HepG2 (cell line): ENCODE data around the gene ZNF674. TPM values are rescaled to one million over a fixed set of nuclear protein-coding genes. Genes with fewer than 3 reads are reported as not detected.
A peak's percentile ranks its signal among the peaks of the same experiment; 100 is the strongest.

Experiments
- ATAC-seq: fragments of 200-7000 bp; cut with Tn5 transposase; 3 replicates; pipeline ENCODE4 v1.9.1; 2020; ENCODE audit warnings: mild to moderate bottlenecking, moderate library complexity
- BruUV-seq: library from RNA; stranded (reverse); fragments of 400-500 nt; replicated peaks from 2 replicates; lab custom pipeline; 2021; lab: Mats Ljungman, UMichigan
- CTCF ChIA-PET: fragments of 300-600 bp; formaldehyde crosslinking; extraction: SDS; loops from one replicate; lab custom pipeline; 2021; ENCODE audit warnings: low total read pairs, inconsistent platforms, low intra/inter-chr PET ratio; lab: Yijun Ruan, JAX
- POLR2A ChIA-PET: fragments of 350-600 bp; sonication (Branson Sonifier 250); formaldehyde crosslinking; loops from one replicate; lab custom pipeline; 2020; ENCODE audit warnings: antibody characterized with exemption, inconsistent platforms; lab: Yijun Ruan, JAX
- DNase-seq: peaks from one replicate; pipeline ENCODE4 v3.0.0-alpha.2; 2015; ENCODE audit warnings: low spot score
- FAIRE-seq: peaks from 3 replicates; lab custom pipeline; 2011; peaks lifted over from hg19 to GRCh38; lab: Jason Lieb, UNC
- H2AFZ ChIP-seq: one replicate; pipeline ENCODE4 v1.6.1; 2011; ENCODE audit warnings: low read length, inconsistent platforms
- H3K27ac ChIP-seq: fragments of 300-600 bp; 3 replicates; pipeline ENCODE4 v1.8.0; 2011; ENCODE audit warnings: mixed run types, mild to moderate bottlenecking, mixed read lengths, low read length, inconsistent platforms; ENCODE audit not compliant: insufficient read depth; ENCODE audit errors: extremely low read length
- H3K27me3 ChIP-seq, 2 experiments: fragments of 200-600 bp in 1 of 2; 2 replicates in 1 of 2; 3 replicates in 1 of 2; pipeline versions ENCODE4 v1.6.0 to v1.8.0; 2011; ENCODE audit warnings: low read length in 2 of 2, mild to moderate bottlenecking in 2 of 2, moderate library complexity in 2 of 2, inconsistent platforms in 1 of 2; ENCODE audit not compliant: insufficient read depth in 2 of 2, control insufficient read depth in 1 of 2
- H3K36me3 ChIP-seq, 2 experiments: fragments of 200-600 bp in 1 of 2; replicated peaks in 1 of 2; 2 replicates in 1 of 2; 3 replicates in 1 of 2; pipeline versions ENCODE4 v1.5.1 to v1.8.0; 2011; ENCODE audit warnings: low read length in 2 of 2, inconsistent platforms in 1 of 2; ENCODE audit not compliant: insufficient read depth in 2 of 2, control insufficient read depth in 1 of 2
- H3K4me1 ChIP-seq: 2 replicates; pipeline ENCODE4 v1.5.1; 2012; ENCODE audit warnings: low read length, inconsistent platforms; ENCODE audit not compliant: insufficient read depth
- H3K4me2 ChIP-seq: 2 replicates; pipeline ENCODE4 v1.6.0; 2011; ENCODE audit warnings: low read depth, low read length, inconsistent platforms
- H3K4me3 ChIP-seq, 3 experiments: fragments of 200-600 bp in 1 of 3; sonication (generic), shearing (Covaris generic) in 1 of 3; replicated peaks in 1 of 3; 2 replicates each; pipeline ENCODE4 v1.5.1; 2011 to 2016; ENCODE audit warnings: low read length in 3 of 3, inconsistent platforms in 2 of 3, low read depth in 2 of 3, mild to moderate bottlenecking in 2 of 3, control low read depth in 1 of 3, mixed read lengths in 1 of 3; ENCODE audit not compliant: insufficient read depth in 1 of 3
- H3K79me2 ChIP-seq: one replicate; pipeline ENCODE4 v1.6.1; 2011; ENCODE audit warnings: low read length, inconsistent platforms; ENCODE audit not compliant: insufficient read depth
- H3K9ac ChIP-seq: 2 replicates; pipeline ENCODE4 v1.6.0; 2011; ENCODE audit warnings: mild to moderate bottlenecking, low read depth, low read length, inconsistent platforms; ENCODE audit not compliant: insufficient read depth
- H3K9me3 ChIP-seq: 2 replicates; pipeline ENCODE4 v1.5.1; 2012; ENCODE audit warnings: mild to moderate bottlenecking, low read length
- H4K20me1 ChIP-seq: 2 replicates; pipeline ENCODE4 v1.6.0; 2011; ENCODE audit warnings: inconsistent platforms, mild to moderate bottlenecking, low read length, moderate library complexity; ENCODE audit not compliant: insufficient read depth
- AHDC1 ChIP-seq: sonication (generic); formaldehyde crosslinking; IDR thresholded peaks from 2 replicates; pipeline ENCODE4 v1.5.1; 2020; ENCODE audit warnings: mild to moderate bottlenecking, missing genetic modification reagents, borderline replicate concordance
- ASH2L ChIP-seq: fragments of 300-600, 200-600 bp; sonication (generic); IDR thresholded peaks from 2 replicates; pipeline ENCODE4 v1.7.0; 2017; ENCODE audit warnings: low read depth, mild to moderate bottlenecking, moderate library complexity, mixed read lengths, low read length; ENCODE audit not compliant: insufficient read length
- CBFB ChIP-seq: sonication (generic); formaldehyde crosslinking; IDR thresholded peaks from 2 replicates; pipeline ENCODE4 v1.4.0; 2020; ENCODE audit warnings: missing genetic modification reagents
- HOXA3 ChIP-seq: sonication (generic); formaldehyde crosslinking; IDR thresholded peaks from 2 replicates; pipeline ENCODE4 v1.5.0; 2020; ENCODE audit warnings: missing genetic modification reagents
- KMT2A ChIP-seq: sonication (generic); formaldehyde crosslinking; IDR thresholded peaks from 2 replicates; pipeline ENCODE4 v1.4.0; 2020; ENCODE audit warnings: missing genetic modification reagents
- LRRFIP1 ChIP-seq: sonication (generic); formaldehyde crosslinking; conservative IDR thresholded peaks from 2 replicates; pipeline ENCODE4 v1.4.0; 2020; ENCODE audit warnings: missing genetic modification reagents
- MAFF ChIP-seq: IDR thresholded peaks from 2 replicates; pipeline ENCODE4 v1.6.1; 2011; ENCODE audit warnings: low read depth, low read length, improper control_type of control experiment
- MED13 ChIP-seq: sonication (generic); formaldehyde crosslinking; IDR thresholded peaks from 2 replicates; pipeline ENCODE4 v1.5.0; 2020; ENCODE audit warnings: missing genetic modification reagents
- MYC ChIP-seq: sonication (generic); formaldehyde crosslinking; IDR thresholded peaks from 2 replicates; pipeline ENCODE4 v1.9.0; 2021; ENCODE audit warnings: missing genetic modification reagents, borderline replicate concordance
- NCOA5 ChIP-seq: sonication (generic); formaldehyde crosslinking; IDR thresholded peaks from 2 replicates; pipeline ENCODE4 v1.4.0; 2020; ENCODE audit warnings: missing genetic modification reagents
- RAD51 ChIP-seq: fragments of 450-650 bp; IDR thresholded peaks from 2 replicates; pipeline ENCODE4 v1.6.1; 2016; ENCODE audit warnings: borderline replicate concordance
- SIN3B ChIP-seq: fragments of 150-350 bp; IDR thresholded peaks from 2 replicates; pipeline ENCODE4 v1.6.1; 2014; ENCODE audit warnings: low read length
- SP140L ChIP-seq: sonication (generic); formaldehyde crosslinking; IDR thresholded peaks from 2 replicates; pipeline ENCODE4 v1.4.0; 2020; ENCODE audit warnings: missing genetic modification reagents, borderline replicate concordance
- ZBTB38 ChIP-seq: sonication (generic); formaldehyde crosslinking; IDR thresholded peaks from 2 replicates; pipeline ENCODE4 v1.5.1; 2020; ENCODE audit warnings: mild to moderate bottlenecking, missing genetic modification reagents
- ZC3H13 ChIP-seq: sonication (generic); formaldehyde crosslinking; IDR thresholded peaks from 2 replicates; pipeline ENCODE4 v1.8.1; 2023; ENCODE audit warnings: mild to moderate bottlenecking, missing genetic modification reagents, moderate library complexity
- ZNF264 ChIP-seq: sonication (generic); formaldehyde crosslinking; IDR thresholded peaks from 2 replicates; pipeline ENCODE4 v1.4.0; 2020; ENCODE audit warnings: missing genetic modification reagents
- ZNF614 ChIP-seq: IDR thresholded peaks from 2 replicates; pipeline ENCODE4 v1.6.1; 2018; ENCODE audit warnings: missing biosample characterization, missing genetic modification reagents, inconsistent platforms, borderline replicate concordance
- ZNF7 ChIP-seq: IDR thresholded peaks from 2 replicates; pipeline ENCODE4 v1.6.1; 2016; ENCODE audit warnings: missing biosample characterization, missing genetic modification reagents
- ZSCAN9 ChIP-seq: IDR thresholded peaks from 2 replicates; pipeline ENCODE4 v1.6.1; 2016; ENCODE audit warnings: borderline replicate concordance
- WGBS: methylation state at CpG from one replicate; pipeline ENCODE4 v1.1.6; 2017; ENCODE audit warnings: low lambda C conversion rate; 5-methylcytosine and 5-hydroxymethylcytosine counted together
- in situ Hi-C: cut with HindIII; loops from 2 replicates; pipeline ENCODE4 v1.10.0; 2017; ENCODE audit warnings: low pct_unique_long_range_greater_than_20kb; ENCODE audit not compliant: extremely low pct_ligation_motif_present
- intact Hi-C: fragments of 100-400 bp; cut with micrococcal nuclease; formaldehyde crosslinking; loops from one replicate; pipeline ENCODE4 v1.10.0; 2022; ENCODE audit not compliant: unreplicated experiment
- polyA plus RNA-seq, 8 experiments: library from polyadenylated mRNA; depleted of rRNA in 3 of 8; stranded (reverse) in 7 of 8; unstranded in 1 of 8; fragments of >200 nt; fragmentation: Illumina TruSeq in 4 of 8; extraction: Trizol in 4 of 8; gene quantifications; 2 replicates each; pipeline versions ENCODE4 v1.2.1 to v1.2.3, GENCODE V29; 2011 to 2016; ENCODE audit warnings: low read depth in 4 of 8, missing spikeins in 1 of 8, mixed read lengths in 1 of 8; ENCODE audit not compliant: insufficient read depth in 1 of 8
- total RNA-seq, 5 experiments: library from RNA; depleted of rRNA; stranded (reverse); fragments of >200 nt; fragmentation: Illumina TruSeq; extraction: Trizol; gene quantifications; 2 replicates each; pipeline ENCODE4 v1.2.3, GENCODE V29; 2016; ENCODE audit warnings: low read depth in 1 of 5

ZNF674 gene
- total and polyA plus RNA-seq, 2 of the 13 experiments (the other 11 are each of a cell fraction or from before 2014, with no cell fraction given): 2.9 to 3.5 TPM

- FAIRE-seq: no peak
- Histone ChIP-seq H4K20me1 (no peaks in the 10 kb centered on the region), H2AFZ (no peak overlapping the region), H3K4me1 (peaks cover 56% of the 10 kb centered on the region), H3K4me2 (peak overlapping the region; percentile 82), H3K9ac (peak overlapping the region; percentile 62), H3K4me3 (peak overlapping the region; percentile 63 to 80 (median 74)), H3K79me2 (peaks cover 14% of the 10 kb centered on the region), H3K9me3 (no peaks in the 10 kb centered on the region), H3K27ac (peak overlapping the region; percentile 46), H3K36me3 (no peaks in the 10 kb centered on the region; a peak in 1 of 5 replicates), H3K27me3 (no peaks in the 10 kb centered on the region)
- in situ Hi-C loops (no loop called here), intact Hi-C loops (loop anchor here (5.0 kb wide), 1 partner anchor 67 kb away; no protein-coding TSS in a partner anchor)
- WGBS: 80% methylated on average over 44 of the region's 90 CpGs
- ATAC-seq: no peak
- no peak for DNase-seq
- ChIA-PET POLR2A (no interaction called here), CTCF (no interaction called here)
- BruUV-seq: no TSS peak
- no peak for TF ChIP-seq MAFF
- no peak for TF ChIP-seq ZSCAN9 (CRISPR knock-in tag)
- TF ChIP-seq ZBTB38 (CRISPR knock-in tag): peak; percentile 79
- no peak for TF ChIP-seq KMT2A
- TF ChIP-seq RAD51: no peak
- TF ChIP-seq AHDC1 (CRISPR knock-in tag): no peak
- TF ChIP-seq MYC (CRISPR knock-in tag): no peak
- no peak for TF ChIP-seq MED13 (CRISPR knock-in tag)
- no peak for TF ChIP-seq NCOA5 (CRISPR knock-in tag)
- no peak for TF ChIP-seq ASH2L
- TF ChIP-seq ZNF264 (CRISPR knock-in tag): no peak
- TF ChIP-seq CBFB (CRISPR knock-in tag): no peak
- no peak for TF ChIP-seq LRRFIP1 (CRISPR knock-in tag)
- 0 out of 2 replicates have a peak, but pooled peaks have one; percentile 9 for TF ChIP-seq ZC3H13 (CRISPR knock-in tag)
- no peak for TF ChIP-seq ZNF7 (CRISPR knock-in tag)
- no peak for TF ChIP-seq SP140L (CRISPR knock-in tag)
- 0 out of 2 replicates have a peak, but pooled peaks have one; percentile 11 for TF ChIP-seq HOXA3 (CRISPR knock-in tag)
- TF ChIP-seq ZNF614: no peak
- no peak for TF ChIP-seq SIN3B
Observed at GRCh38 chrX:46574774-46575381, 29.7 kb upstream of the ZNF674 start.
